Natural killer cell treated with Interleukin-12 subunit alpha and Interleukin-12 subunit beta and Interleukin-15 and Interleukin-18, amount 100 ng/mL, for 72 hours (primary cell): Measurements from ENCODE around the gene DLK1. TPM values are rescaled to one million over a fixed set of nuclear protein-coding genes. Genes with fewer than 3 reads are reported as not detected.

Source experiments
- ATAC-seq, 2 donors: fragments of 150-1000 bp; cut with Tn5 transposase in 1 of 2; sonication (Bioruptor Pico), chemical (Tn5 transposase) in 1 of 2; 2 replicates each; pipeline ENCODE4 v1.10.0; 2021
- DNase-seq: peaks from one replicate; pipeline ENCODE4 v3.0.0; 2022; ENCODE audit warnings: low spot score
- H3K27ac Mint-ChIP-seq, 2 donors: 1 replicate in 1 of 2; 2 replicates in 1 of 2; pipeline ENCODE4 v1.8.0; 2022; ENCODE audit warnings: mixed read lengths in 2 of 2, mild to moderate bottlenecking in 1 of 2, moderate library complexity in 1 of 2
- H3K27me3 Mint-ChIP-seq, 2 donors: 1 replicate in 1 of 2; 2 replicates in 1 of 2; pipeline ENCODE4 v1.8.0; 2022; ENCODE audit warnings: mixed read lengths in 2 of 2
- H3K36me3 Mint-ChIP-seq: one replicate; pipeline ENCODE4 v1.8.0; 2022; ENCODE audit warnings: mixed read lengths
- H3K4me1 Mint-ChIP-seq, 2 donors: 1 replicate in 1 of 2; 2 replicates in 1 of 2; pipeline ENCODE4 v1.8.0; 2022; ENCODE audit warnings: low read depth in 2 of 2, mixed read lengths in 2 of 2, mild to moderate bottlenecking in 1 of 2
- H3K4me3 Mint-ChIP-seq: one replicate; pipeline ENCODE4 v1.8.0; 2022; ENCODE audit warnings: mixed read lengths
- H3K9me3 Mint-ChIP-seq: 2 replicates; pipeline ENCODE4 v1.8.0; 2022; ENCODE audit warnings: mixed read lengths
- total RNA-seq, 2 donors: library from RNA; stranded (reverse); gene quantifications; one replicate each; pipeline ENCODE4 v1.2.3, GENCODE V29; 2022

Gene DLK1
- not detected for total RNA-seq

- H3K9me3 Mint-ChIP-seq: no peaks in the 10 kb centered on the region
- DNase-seq: no peak
- H3K36me3 Mint-ChIP-seq: no peaks in the 10 kb centered on the region
- ATAC-seq: no peak
- peaks cover 0 to 4% of the 10 kb centered on the region in 2 donors for H3K4me1 Mint-ChIP-seq
- no peak within 1 kb of the TSS for H3K4me3 Mint-ChIP-seq
- H3K27ac Mint-ChIP-seq: no peak within 1 kb of the TSS
- H3K27me3 Mint-ChIP-seq: peaks cover 21 to 23% of the 10 kb centered on the region in 2 donors
Observed at GRCh38 chr14:100726550-100727085, at the start of gene DLK1. Gene DLK1 (plus strand): TSS chr14:100726892. CDS start chr14:100727069, 177 bp downstream.

- ATAC-seq (no peak), DNase-seq (no peak)
- H3K36me3 Mint-ChIP-seq: no peaks in the 10 kb centered on the region
- no peak overlapping the region for H3K4me3 Mint-ChIP-seq
- no peaks in the 10 kb centered on the region for H3K9me3 Mint-ChIP-seq
- H3K27me3 Mint-ChIP-seq: peaks cover 22 to 25% of the 10 kb centered on the region in 2 donors
- no peak overlapping the region for H3K27ac Mint-ChIP-seq
- peaks cover 0 to 6% of the 10 kb centered on the region in 2 donors for H3K4me1 Mint-ChIP-seq
Observed at GRCh38 chr14:100677152-100677551, 49.5 kb upstream of the DLK1 start.

GRCh38 chr14:100677554-100678468 lies 48.9 kb upstream of the DLK1 start:
- Mint-ChIP-seq H3K4me1 (peaks cover 0 to 6% of the 10 kb centered on the region in 2 donors), H3K27ac (no peak overlapping the region), H3K27me3 (peaks cover 19 to 22% of the 10 kb centered on the region in 2 donors), H3K4me3 (no peak overlapping the region), H3K9me3 (no peaks in the 10 kb centered on the region), H3K36me3 (no peaks in the 10 kb centered on the region)
- DNase-seq: no peak
- peak in 1 of 2 donors; percentile 2 for ATAC-seq

GRCh38 chr14:100678469-100678828 lies 48.2 kb upstream of the DLK1 start:
- ATAC-seq: no peak

GRCh38 chr14:100679153-100679552 lies 47.5 kb upstream of the DLK1 start:
- H3K9me3 Mint-ChIP-seq: no peaks in the 10 kb centered on the region
- no peaks in the 10 kb centered on the region for H3K4me1 Mint-ChIP-seq
- peaks cover 6 to 10% of the 10 kb centered on the region in 2 donors for H3K27me3 Mint-ChIP-seq
- no peak for DNase-seq
- no peak for ATAC-seq
- H3K36me3 Mint-ChIP-seq: no peaks in the 10 kb centered on the region
- no peak overlapping the region for H3K4me3 Mint-ChIP-seq
- no peak overlapping the region for H3K27ac Mint-ChIP-seq

More at GRCh38 chr14:100678469-100678828, 48.2 kb upstream of the DLK1 start:
- Mint-ChIP-seq H3K27ac (no peak overlapping the region), H3K36me3 (no peaks in the 10 kb centered on the region), H3K4me1 (peaks cover 0 to 4% of the 10 kb centered on the region in 2 donors), H3K9me3 (no peaks in the 10 kb centered on the region), H3K27me3 (peaks cover 13 to 15% of the 10 kb centered on the region in 2 donors), H3K4me3 (no peak overlapping the region)
- no peak for DNase-seq

GRCh38 chr14:100679707-100680438 lies 46.8 kb upstream of the DLK1 start:
- no peak for ATAC-seq
- Mint-ChIP-seq H3K4me3 (no peak overlapping the region), H3K36me3 (no peaks in the 10 kb centered on the region), H3K27me3 (peaks cover 0 to 4% of the 10 kb centered on the region in 2 donors), H3K4me1 (no peaks in the 10 kb centered on the region), H3K27ac (no peak overlapping the region), H3K9me3 (no peaks in the 10 kb centered on the region)
- DNase-seq: no peak

- no peaks in the 10 kb centered on the region for H3K4me1 Mint-ChIP-seq
- H3K4me3 Mint-ChIP-seq: no peak overlapping the region
- H3K9me3 Mint-ChIP-seq: no peaks in the 10 kb centered on the region
- H3K36me3 Mint-ChIP-seq: no peaks in the 10 kb centered on the region
- no peak overlapping the region for H3K27ac Mint-ChIP-seq
- H3K27me3 Mint-ChIP-seq: peaks cover 0 to 4% of the 10 kb centered on the region in 2 donors
- DNase-seq: no peak
- ATAC-seq: no peak
Observed at GRCh38 chr14:100680439-100681051, 46.1 kb upstream of the DLK1 start.

GRCh38 chr14:100681111-100681510 lies 45.6 kb upstream of the DLK1 start:
- H3K36me3 Mint-ChIP-seq: no peaks in the 10 kb centered on the region
- H3K9me3 Mint-ChIP-seq: no peaks in the 10 kb centered on the region
- DNase-seq: no peak
- H3K27ac Mint-ChIP-seq: no peak overlapping the region
- peaks cover 0 to 4% of the 10 kb centered on the region in 2 donors for H3K27me3 Mint-ChIP-seq
- no peaks in the 10 kb centered on the region for H3K4me1 Mint-ChIP-seq
- ATAC-seq: no peak
- no peak overlapping the region for H3K4me3 Mint-ChIP-seq

- Mint-ChIP-seq H3K4me3 (no peak overlapping the region), H3K9me3 (no peaks in the 10 kb centered on the region), H3K27ac (no peak overlapping the region), H3K27me3 (peaks cover 0 to 4% of the 10 kb centered on the region in 2 donors), H3K4me1 (no peaks in the 10 kb centered on the region), H3K36me3 (no peaks in the 10 kb centered on the region)
- DNase-seq (no peak), ATAC-seq (no peak)
Observed at GRCh38 chr14:100682749-100683148, 43.9 kb upstream of the DLK1 start.

GRCh38 chr14:100683578-100683977 lies 43.1 kb upstream of the DLK1 start:
- DNase-seq: no peak
- H3K36me3 Mint-ChIP-seq: no peaks in the 10 kb centered on the region
- H3K4me3 Mint-ChIP-seq: no peak overlapping the region
- peaks cover 0 to 6% of the 10 kb centered on the region in 2 donors for H3K27me3 Mint-ChIP-seq
- H3K4me1 Mint-ChIP-seq: no peaks in the 10 kb centered on the region
- no peak for ATAC-seq
- H3K9me3 Mint-ChIP-seq: no peaks in the 10 kb centered on the region
- H3K27ac Mint-ChIP-seq: no peak overlapping the region

- H3K27ac Mint-ChIP-seq: no peak overlapping the region
Observed at GRCh38 chr14:100684154-100684553, 42.5 kb upstream of the DLK1 start.

GRCh38 chr14:100684961-100685360 lies 41.7 kb upstream of the DLK1 start:
- peaks cover 0 to 6% of the 10 kb centered on the region in 2 donors for H3K27me3 Mint-ChIP-seq
- ATAC-seq (no peak), DNase-seq (no peak)
- no peaks in the 10 kb centered on the region for H3K36me3 Mint-ChIP-seq
- H3K9me3 Mint-ChIP-seq: no peaks in the 10 kb centered on the region
- no peak overlapping the region for H3K27ac Mint-ChIP-seq
- no peak overlapping the region for H3K4me3 Mint-ChIP-seq
- no peaks in the 10 kb centered on the region for H3K4me1 Mint-ChIP-seq

More at GRCh38 chr14:100684154-100684553, 42.5 kb upstream of the DLK1 start:
- Mint-ChIP-seq H3K36me3 (no peaks in the 10 kb centered on the region), H3K27me3 (peaks cover 0 to 6% of the 10 kb centered on the region in 2 donors), H3K4me1 (no peaks in the 10 kb centered on the region), H3K9me3 (no peaks in the 10 kb centered on the region), H3K4me3 (no peak overlapping the region)
- no peak for ATAC-seq
- no peak for DNase-seq

- no peak overlapping the region for H3K4me3 Mint-ChIP-seq
- no peak overlapping the region for H3K27ac Mint-ChIP-seq
- no peaks in the 10 kb centered on the region for H3K4me1 Mint-ChIP-seq
- H3K27me3 Mint-ChIP-seq: peaks cover 0 to 3% of the 10 kb centered on the region in 2 donors
- no peaks in the 10 kb centered on the region for H3K36me3 Mint-ChIP-seq
- no peak for DNase-seq
- no peaks in the 10 kb centered on the region for H3K9me3 Mint-ChIP-seq
- ATAC-seq: no peak
Observed at GRCh38 chr14:100686858-100687257, 39.8 kb upstream of the DLK1 start.
